ENCODE results near the gene TP53TG5. TPM values are rescaled to one million over a fixed set of nuclear protein-coding genes. Genes with fewer than 3 reads are reported as not detected.

Gene TP53TG5
- total RNA-seq, 5 donors from 2014 or later (not counting 1 experiment from before 2014, with no cell fraction given) = 0.10 to 0.23 (median 0.16) TPM; not detected in 2

DNA sequence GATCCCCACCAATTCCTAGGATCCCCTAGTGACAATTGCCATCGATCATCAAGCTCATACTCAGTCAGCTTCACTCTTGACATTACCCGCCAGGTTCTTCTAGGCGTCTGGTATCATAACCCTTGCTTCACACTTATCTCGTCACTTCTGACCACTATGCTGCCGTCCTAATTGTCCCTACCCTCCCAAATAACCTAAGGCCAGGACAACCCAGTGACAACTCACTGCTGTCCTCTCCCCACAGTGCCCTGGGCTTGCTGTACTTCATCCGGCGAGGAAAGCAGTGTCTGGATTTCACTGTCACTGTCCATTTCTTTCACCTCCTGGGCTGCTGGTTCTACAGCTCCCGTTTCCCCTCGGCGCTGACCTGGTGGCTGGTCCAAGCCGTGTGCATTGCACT, 11.5 kb downstream of the TP53TG5 start:
- H3K9me3 Mint-ChIP-seq = no peaks in the 10 kb centered on the region
- H3K4me1 Mint-ChIP-seq = peaks cover 62 to 71% (median 68%) of the 10 kb centered on the region in 3 donors
- Histone ChIP-seq H3K4me3 (ENCODE audit: control insufficient read depth in 1 of 2, extremely low read depth in 1 of 2, low read length in 1 of 2) (no peak overlapping the region), H3K27me3 (replicated peaks in 1 of 2; ENCODE audit: control insufficient read depth in 2 of 2, extremely low read depth in 1 of 2, insufficient read depth in 2 of 2, low read length in 1 of 2) (no peaks in the 10 kb centered on the region), H3K36me3 (ENCODE audit: control insufficient read depth in 2 of 2, extremely low read depth in 1 of 2, insufficient read depth in 1 of 2, low read length in 1 of 2) (peaks cover 13 to 48% of the 10 kb centered on the region in 2 donors), H3K9me3 (no peaks in the 10 kb centered on the region), H3K27ac (ENCODE audit: low read length) (peak overlapping the region; percentile 19), H3K4me1 (ENCODE audit: control insufficient read depth in 1 of 2, extremely low read depth in 1 of 2, insufficient read depth in 2 of 2, low read length in 2 of 2) (peaks cover 40 to 50% of the 10 kb centered on the region in 2 experiments)
- no peak overlapping the region for H3K4me3 Mint-ChIP-seq
- peaks cover 34% of the 10 kb centered on the region for H3K36me3 Mint-ChIP-seq
- peak overlapping the region; percentile 65 to 74 for H3K27ac Mint-ChIP-seq
- 83% methylated on average over 11 of the region's 11 CpGs for WGBS (ENCODE audit: insufficient coverage)
- DNase-seq = no peak
- ATAC-seq (replicated peaks in 1 of 4) = no peak
- no peaks in the 10 kb centered on the region for H3K27me3 Mint-ChIP-seq
- POLR2A ChIA-PET = interaction anchor here (0.6 to 1.1 kb wide), 2 partner anchors 18 to 51 kb away, joined by 3 read pairs; partner anchors contain the start of gene SDC4 (in 1 of the 2)
- CTCF ChIA-PET = interaction anchor here in 1 of 2 donors (1.4 kb wide), 1 partner anchor 70 kb away, joined by 3 read pairs; no protein-coding TSS in a partner anchor

DNA sequence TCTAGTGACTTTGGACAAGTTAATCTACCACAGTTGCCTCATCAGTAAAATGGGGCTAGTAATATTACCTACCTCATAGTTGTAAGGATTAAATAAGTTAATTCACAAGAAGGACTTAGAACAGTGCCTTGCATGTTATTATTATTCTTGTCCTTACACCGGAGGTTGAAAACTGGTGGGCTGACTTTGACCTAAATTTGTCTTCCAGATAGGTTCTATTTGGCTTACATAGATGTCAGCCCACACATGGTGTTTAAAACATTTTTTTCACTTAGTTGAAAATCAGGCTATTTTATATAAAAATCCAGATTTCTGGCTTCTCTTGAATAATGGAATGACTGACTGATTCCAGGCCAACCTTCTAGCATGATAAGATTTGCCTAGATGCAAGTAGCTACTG, 11.9 kb downstream of the TP53TG5 start:
- DNase-seq = no peak
- no peaks in the 10 kb centered on the region for H3K27me3 Mint-ChIP-seq

DNA sequence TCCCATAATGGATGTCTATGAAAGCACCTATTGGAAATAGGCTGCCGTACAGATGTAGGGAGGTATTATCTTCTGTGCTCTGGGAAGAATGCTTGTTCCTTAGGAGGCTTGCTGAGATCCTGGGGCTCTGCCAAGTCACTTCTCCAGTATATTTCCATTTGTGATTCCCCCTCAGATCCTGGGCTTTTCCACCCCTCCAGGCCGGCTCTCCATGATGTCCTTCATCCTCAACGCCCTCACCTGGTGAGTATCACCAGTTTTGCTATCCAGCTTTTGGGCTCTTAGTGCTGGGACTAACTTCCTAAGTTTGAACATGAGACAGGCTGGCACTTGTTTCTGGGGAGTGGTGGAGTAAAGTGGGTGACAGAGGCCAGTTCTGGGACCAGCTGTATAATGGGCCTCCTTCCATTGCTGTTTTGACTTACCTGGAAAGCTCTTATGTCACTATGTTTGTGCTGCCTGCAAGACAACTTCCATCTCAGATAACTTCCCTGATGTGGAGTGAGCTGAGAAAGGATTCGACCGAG, 12.6 kb downstream of the TP53TG5 start:
- H3K9me3 Mint-ChIP-seq = no peaks in the 10 kb centered on the region
- peaks cover 34% of the 10 kb centered on the region for H3K36me3 Mint-ChIP-seq
- DNase-seq (no peak), ATAC-seq (replicated peaks in 1 of 4) (no peak)
- peak overlapping the region; percentile 32 to 53 for H3K27ac Mint-ChIP-seq
- H3K27ac ChIP-seq (ENCODE audit: low read length) = peak overlapping the region; percentile 1
- no peaks in the 10 kb centered on the region for H3K27me3 Mint-ChIP-seq
- peak overlapping the region in 2 of 3 donors; percentile 6 to 29 for H3K4me3 Mint-ChIP-seq
- peaks cover 40 to 50% of the 10 kb centered on the region in 2 experiments for H3K4me1 ChIP-seq (ENCODE audit: control insufficient read depth in 1 of 2, extremely low read depth in 1 of 2, insufficient read depth in 2 of 2, low read length in 2 of 2)
- ChIA-PET POLR2A (interaction anchor here in 1 of 2 donors (1.1 kb wide), 2 partner anchors 42 to 53 kb away, joined by 3 read pairs; no protein-coding TSS in a partner anchor), CTCF (interaction anchor here (0.6 to 1.6 kb wide), 2 partner anchors 8 to 405 kb away, joined by 3 to 4 read pairs; no protein-coding TSS in a partner anchor)
- no peak overlapping the region for H3K4me3 ChIP-seq (ENCODE audit: control insufficient read depth in 1 of 2, extremely low read depth in 1 of 2, low read length in 1 of 2)
- WGBS (ENCODE audit: insufficient coverage) = 93% methylated on average over 2 of the region's 5 CpGs
- peaks cover 8 to 43% of the 10 kb centered on the region in 2 donors for H3K36me3 ChIP-seq (ENCODE audit: control insufficient read depth in 2 of 2, extremely low read depth in 1 of 2, insufficient read depth in 1 of 2, low read length in 1 of 2)
- H3K4me1 Mint-ChIP-seq = peaks cover 59 to 61% (median 60%) of the 10 kb centered on the region in 3 donors
- no peaks in the 10 kb centered on the region for H3K27me3 ChIP-seq (replicated peaks in 1 of 2; ENCODE audit: control insufficient read depth in 2 of 2, extremely low read depth in 1 of 2, insufficient read depth in 2 of 2, low read length in 1 of 2)
- H3K9me3 ChIP-seq = no peaks in the 10 kb centered on the region

More for the DNA sequence above, 11.9 kb downstream of the TP53TG5 start:
- Histone ChIP-seq H3K27ac (ENCODE audit: low read length) (no peak overlapping the region), H3K4me1 (ENCODE audit: control insufficient read depth in 1 of 2, extremely low read depth in 1 of 2, insufficient read depth in 2 of 2, low read length in 2 of 2) (peaks cover 40 to 50% of the 10 kb centered on the region in 2 experiments), H3K9me3 (no peaks in the 10 kb centered on the region), H3K36me3 (ENCODE audit: control insufficient read depth in 2 of 2, extremely low read depth in 1 of 2, insufficient read depth in 1 of 2, low read length in 1 of 2) (peaks cover 12 to 43% of the 10 kb centered on the region in 2 donors), H3K4me3 (ENCODE audit: control insufficient read depth in 1 of 2, extremely low read depth in 1 of 2, low read length in 1 of 2) (no peak overlapping the region), H3K27me3 (replicated peaks in 1 of 2; ENCODE audit: control insufficient read depth in 2 of 2, extremely low read depth in 1 of 2, insufficient read depth in 2 of 2, low read length in 1 of 2) (no peaks in the 10 kb centered on the region)
- POLR2A ChIA-PET = interaction anchor here (0.6 to 1.1 kb wide), 3 partner anchors 18 to 52 kb away, joined by 3 read pairs; partner anchors contain the start of gene SDC4 (in 1 of the 2)
- H3K4me1 Mint-ChIP-seq = peaks cover 62 to 67% (median 64%) of the 10 kb centered on the region in 3 donors
- CTCF ChIA-PET = interaction anchor here in 1 of 2 donors (1.4 to 1.6 kb wide), 2 partner anchors 8 to 70 kb away, joined by 3 to 4 read pairs; no protein-coding TSS in a partner anchor
- no peak overlapping the region for H3K27ac Mint-ChIP-seq
- no peak for ATAC-seq (replicated peaks in 1 of 4)
- WGBS (ENCODE audit: insufficient coverage) = no CpG with 5 or more reads among the region's 1 CpG
- H3K9me3 Mint-ChIP-seq = no peaks in the 10 kb centered on the region
- H3K36me3 Mint-ChIP-seq = peaks cover 34% of the 10 kb centered on the region
- H3K4me3 Mint-ChIP-seq = peak overlapping the region in 1 of 3 donors; percentile 29

DNA sequence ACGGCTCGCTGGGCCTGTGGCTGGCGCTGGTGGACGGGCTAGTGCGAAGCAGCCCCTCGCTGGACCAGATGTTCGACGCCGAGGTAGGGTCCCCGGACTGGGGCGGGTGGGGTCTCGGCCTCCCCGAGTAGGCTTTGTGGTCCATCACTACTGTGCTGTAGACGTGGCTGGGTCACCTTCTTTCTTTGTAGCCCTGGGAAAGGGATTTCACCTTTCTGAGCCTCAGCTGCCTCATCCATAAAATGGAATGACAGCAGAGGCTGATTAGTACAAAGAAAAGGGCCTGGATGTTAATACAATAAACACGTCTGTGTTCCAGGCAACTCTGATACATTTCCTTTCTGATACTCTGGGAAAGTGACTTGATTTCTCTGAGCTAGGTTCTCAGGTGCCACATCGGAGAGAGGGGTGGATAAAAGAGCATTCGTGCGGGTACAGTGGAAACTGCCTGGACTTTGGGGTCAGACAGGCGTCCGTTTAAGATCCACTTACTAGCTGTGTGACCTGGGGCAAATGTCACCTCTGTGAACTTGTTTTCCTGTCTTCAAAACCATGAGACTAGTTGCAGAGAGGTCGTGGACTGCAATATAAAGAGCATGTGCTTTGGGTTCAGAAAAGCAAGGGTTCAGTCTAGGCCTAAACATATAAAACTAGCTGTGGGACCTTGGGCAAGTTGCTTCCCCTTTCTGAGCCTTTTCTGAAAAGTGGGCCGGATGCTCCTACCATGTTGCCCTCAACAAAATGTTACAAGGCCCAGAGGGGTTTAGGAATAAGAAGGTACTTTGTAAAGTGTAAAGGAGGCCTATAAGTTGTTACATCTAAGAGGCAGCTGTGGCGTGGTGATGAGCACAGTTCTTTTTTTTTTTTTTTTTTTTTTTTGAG, 14.3 kb downstream of the TP53TG5 start:
- H3K4me1 Mint-ChIP-seq = peaks cover 50 to 55% (median 55%) of the 10 kb centered on the region in 3 donors

DNA sequence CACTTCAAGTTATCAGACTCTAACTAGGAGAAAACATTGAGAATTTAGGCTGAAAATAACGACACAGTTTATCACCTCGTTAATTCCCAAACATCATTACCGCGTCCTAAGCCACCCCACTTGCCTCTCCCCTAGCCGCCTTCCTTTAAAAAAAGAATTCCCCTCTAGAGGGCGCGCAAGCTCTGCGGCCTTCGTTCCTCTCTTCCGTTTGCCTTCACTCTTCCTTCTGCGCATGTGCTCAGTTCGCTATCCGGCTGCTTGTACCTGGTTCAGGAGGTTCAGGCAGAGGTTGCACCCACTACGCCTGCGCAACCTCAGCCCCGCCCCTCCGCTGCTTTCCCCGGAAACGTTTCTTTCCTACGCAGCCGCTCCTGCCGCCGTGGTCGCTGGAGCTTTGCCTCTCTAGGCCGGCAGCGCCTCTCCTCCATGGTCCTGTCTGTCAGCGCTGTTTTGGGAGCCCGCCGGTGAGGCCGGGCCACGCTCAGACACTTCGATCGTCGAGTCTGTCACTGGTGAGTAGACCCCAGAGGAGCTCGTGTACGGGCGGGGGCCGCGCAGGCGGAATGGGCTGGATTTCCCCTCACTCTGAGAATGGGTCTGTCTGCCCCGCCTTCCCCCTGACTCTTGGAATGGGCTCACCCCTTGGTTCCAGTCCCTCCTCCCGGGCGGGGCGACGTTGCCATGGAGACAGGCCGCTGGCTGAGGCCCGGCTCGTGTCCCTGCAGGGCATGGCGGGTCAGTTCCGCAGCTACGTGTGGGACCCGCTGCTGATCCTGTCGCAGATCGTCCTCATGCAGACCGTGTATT, 15.1 kb downstream of the TP53TG5 start, which contains the start of gene SYS1:
TSS of gene SYS1 (plus strand) at position 353 of the 807 bp plus-strand sequence. CDS start at position 729, 376 bp downstream.
- H3K4me3 Mint-ChIP-seq = peak within 1 kb of the TSS; percentile 86 to 99 (median 98)
- peak within 1 kb of the TSS; percentile 99 to 100 for H3K27ac Mint-ChIP-seq
- POLR2A ChIA-PET = interaction anchor here (0.6 to 2.4 kb wide), 8 partner anchors 8 to 395 kb away, joined by 3 to 19 read pairs (median 4); partner anchors contain the start of gene PIGT (in 1 of the 2)
- peak within 1 kb of the TSS; percentile 83 to 92 for H3K4me3 ChIP-seq (ENCODE audit: control insufficient read depth in 1 of 2, extremely low read depth in 1 of 2, low read length in 1 of 2)
- no peaks in the 10 kb centered on the region for H3K27me3 ChIP-seq (replicated peaks in 1 of 2; ENCODE audit: control insufficient read depth in 2 of 2, extremely low read depth in 1 of 2, insufficient read depth in 2 of 2, low read length in 1 of 2)
- peaks cover 8 to 34% of the 10 kb centered on the region in 2 donors for H3K36me3 ChIP-seq (ENCODE audit: control insufficient read depth in 2 of 2, extremely low read depth in 1 of 2, insufficient read depth in 1 of 2, low read length in 1 of 2)
- ATAC-seq (replicated peaks in 1 of 4) = peak; percentile 84 to 86 (median 84)
- no peaks in the 10 kb centered on the region for H3K9me3 ChIP-seq
- WGBS (ENCODE audit: insufficient coverage) = under 1% methylated on average over 54 of the region's 55 CpGs
- peaks cover 28 to 43% of the 10 kb centered on the region in 2 experiments for H3K4me1 ChIP-seq (ENCODE audit: control insufficient read depth in 1 of 2, extremely low read depth in 1 of 2, insufficient read depth in 2 of 2, low read length in 2 of 2)
- H3K9me3 Mint-ChIP-seq = no peaks in the 10 kb centered on the region
- peaks cover 42 to 50% (median 47%) of the 10 kb centered on the region in 3 donors for H3K4me1 Mint-ChIP-seq
- H3K27ac ChIP-seq (ENCODE audit: low read length) = peak within 1 kb of the TSS; percentile 96
- CTCF ChIA-PET = interaction anchor here (0.6 to 5.8 kb wide), 24 partner anchors 10 to 741 kb away, joined by 3 to 95 read pairs (median 5); partner anchors contain the start of gene PIGT (in 2 of the 2)
- peak; percentile 97 to 100 (median 98) for DNase-seq
- H3K27me3 Mint-ChIP-seq = no peaks in the 10 kb centered on the region
- peaks cover 22% of the 10 kb centered on the region for H3K36me3 Mint-ChIP-seq

More for the DNA sequence above, 14.3 kb downstream of the TP53TG5 start:
- ChIA-PET CTCF (interaction anchor here (0.6 to 5.8 kb wide), 20 partner anchors 9 to 742 kb away, joined by 3 to 95 read pairs (median 6); partner anchors contain the start of gene PIGT (in 2 of the 2)), POLR2A (interaction anchor here (0.7 to 2.4 kb wide), 6 partner anchors 9 to 460 kb away, joined by 4 to 19 read pairs (median 6); partner anchors contain the start of gene PIGT (in 1 of the 2))
- Histone ChIP-seq H3K4me1 (ENCODE audit: control insufficient read depth in 1 of 2, extremely low read depth in 1 of 2, insufficient read depth in 2 of 2, low read length in 2 of 2) (peaks cover 34 to 50% of the 10 kb centered on the region in 2 experiments), H3K27ac (ENCODE audit: low read length) (peak overlapping the region; percentile 96), H3K9me3 (no peaks in the 10 kb centered on the region), H3K27me3 (replicated peaks in 1 of 2; ENCODE audit: control insufficient read depth in 2 of 2, extremely low read depth in 1 of 2, insufficient read depth in 2 of 2, low read length in 1 of 2) (no peaks in the 10 kb centered on the region), H3K36me3 (ENCODE audit: control insufficient read depth in 2 of 2, extremely low read depth in 1 of 2, insufficient read depth in 1 of 2, low read length in 1 of 2) (peaks cover 8 to 39% of the 10 kb centered on the region in 2 donors), H3K4me3 (ENCODE audit: control insufficient read depth in 1 of 2, extremely low read depth in 1 of 2, low read length in 1 of 2) (peak overlapping the region; percentile 83 to 92)
- Mint-ChIP-seq H3K4me3 (peak overlapping the region; percentile 86 to 99 (median 98)), H3K27ac (peak overlapping the region; percentile 99 to 100), H3K36me3 (peaks cover 29% of the 10 kb centered on the region), H3K9me3 (no peaks in the 10 kb centered on the region), H3K27me3 (no peaks in the 10 kb centered on the region)
- DNase-seq (no peak), ATAC-seq (replicated peaks in 1 of 4) (no peak)
- WGBS (ENCODE audit: insufficient coverage) = 15% methylated on average over 20 of the region's 23 CpGs

All from T-cell (primary cell).